CD14-positive monocyte (primary cell): Measurements from ENCODE around the gene ARMH1. TPM values are rescaled to one million over a fixed set of nuclear protein-coding genes. Genes with fewer than 3 reads are reported as not detected.

Experiments used
- DNase-seq, 3 donors: peaks; one replicate each; pipeline ENCODE4 v3.0.0-alpha.2; 2011 to 2022
- H2AFZ ChIP-seq: 2 replicates; pipeline ENCODE4 v1.6.0; 2012; ENCODE audit warnings: mild to moderate bottlenecking, low read depth, low read length, inconsistent platforms; ENCODE audit not compliant: insufficient read depth, poor library complexity, severe bottlenecking
- H3K27ac ChIP-seq, 2 donors: 1 replicate in 1 of 2; 2 replicates in 1 of 2; pipeline ENCODE4 v1.5.1; 2012 to 2013; ENCODE audit warnings: low read length in 2 of 2, control low read depth in 1 of 2, inconsistent platforms in 1 of 2, low read depth in 1 of 2, mild to moderate bottlenecking in 1 of 2
- H3K27me3 ChIP-seq, 2 donors: one replicate each; pipeline versions ENCODE4 v1.6.0 to v1.6.1; 2011 to 2013; ENCODE audit warnings: low read length in 2 of 2; ENCODE audit not compliant: control insufficient read depth in 2 of 2, insufficient read depth in 2 of 2
- H3K36me3 ChIP-seq, 2 donors: replicated peaks in 1 of 2; 1 replicate in 1 of 2; 2 replicates in 1 of 2; pipeline versions ENCODE4 v1.5.1 to v1.6.1; 2012 to 2013; ENCODE audit warnings: low read length in 2 of 2, control low read depth in 1 of 2, inconsistent platforms in 1 of 2, mild to moderate bottlenecking in 1 of 2; ENCODE audit not compliant: insufficient read depth in 2 of 2, control insufficient read depth in 1 of 2
- H3K4me1 ChIP-seq, 2 donors: 1 replicate in 1 of 2; 2 replicates in 1 of 2; pipeline versions ENCODE4 v1.5.1 to v1.6.1; 2012 to 2013; ENCODE audit warnings: low read length in 2 of 2, control low read depth in 1 of 2, inconsistent platforms in 1 of 2, mild to moderate bottlenecking in 1 of 2, moderate library complexity in 1 of 2; ENCODE audit not compliant: insufficient read depth in 2 of 2, control insufficient read depth in 1 of 2
- H3K4me2 ChIP-seq: replicated peaks from 2 replicates; pipeline ENCODE3; 2012; ENCODE audit warnings: low read length, moderate library complexity, mild to moderate bottlenecking; ENCODE audit not compliant: poor library complexity, severe bottlenecking; ENCODE audit errors: extremely low read depth
- H3K4me3 ChIP-seq, 3 experiments: fragments of 200-600 bp in 1 of 3; sonication (generic) in 1 of 3; replicated peaks in 1 of 3; 1 replicate in 2 of 3; 2 replicates in 1 of 3; pipeline ENCODE4 v1.5.1; 2011 to 2013; ENCODE audit warnings: low read length in 3 of 3, mild to moderate bottlenecking in 3 of 3, control low read depth in 2 of 3, low read depth in 2 of 3, inconsistent platforms in 1 of 3, moderate library complexity in 1 of 3
- H3K79me2 ChIP-seq: 2 replicates; pipeline ENCODE4 v1.6.0; 2012; ENCODE audit warnings: mild to moderate bottlenecking, control low read depth, inconsistent platforms, low read length, moderate library complexity; ENCODE audit not compliant: insufficient read depth
- H3K9ac ChIP-seq: 2 replicates; pipeline ENCODE4 v1.6.0; 2017; ENCODE audit warnings: low read length, mild to moderate bottlenecking; ENCODE audit not compliant: insufficient read depth, poor library complexity, severe bottlenecking
- H3K9me3 ChIP-seq, 2 donors: replicated peaks in 1 of 2; 1 replicate in 1 of 2; 2 replicates in 1 of 2; pipeline versions ENCODE4 v1.5.1 to v1.6.1; 2012 to 2013; ENCODE audit warnings: low read length in 2 of 2, control low read depth in 1 of 2; ENCODE audit not compliant: control insufficient read depth in 1 of 2, insufficient read depth in 1 of 2
- H4K20me1 ChIP-seq: 2 replicates; pipeline ENCODE4 v1.6.0; 2012; ENCODE audit warnings: mild to moderate bottlenecking, low read length, control low read depth, moderate library complexity; ENCODE audit not compliant: insufficient read depth
- H3K27ac Mint-ChIP-seq, 7 donors: one replicate each; pipeline ENCODE4 v1.8.0; 2020; ENCODE audit warnings: mild to moderate bottlenecking in 7 of 7, mixed read lengths in 7 of 7, moderate library complexity in 6 of 7, inconsistent platforms in 2 of 7
- H3K27me3 Mint-ChIP-seq, 3 donors: one replicate each; pipeline ENCODE4 v1.8.0; 2021 to 2022; ENCODE audit warnings: low read depth in 3 of 3, mild to moderate bottlenecking in 3 of 3, mixed read lengths in 3 of 3, moderate library complexity in 3 of 3, inconsistent platforms in 1 of 3
- H3K36me3 Mint-ChIP-seq, 2 donors: one replicate each; pipeline ENCODE4 v1.8.0; 2020; ENCODE audit warnings: mixed read lengths in 2 of 2, inconsistent platforms in 1 of 2, mild to moderate bottlenecking in 1 of 2
- H3K4me1 Mint-ChIP-seq: one replicate; pipeline ENCODE4 v1.8.0; 2020; ENCODE audit warnings: mild to moderate bottlenecking, mixed read lengths
- H3K4me3 Mint-ChIP-seq, 2 donors: one replicate each; pipeline ENCODE4 v1.8.0; 2020; ENCODE audit warnings: mild to moderate bottlenecking in 2 of 2, mixed read lengths in 2 of 2, moderate library complexity in 1 of 2
- H3K9me3 Mint-ChIP-seq, 7 donors: one replicate each; pipeline ENCODE4 v1.8.0; 2020 to 2022; ENCODE audit warnings: mixed read lengths in 7 of 7, mild to moderate bottlenecking in 6 of 7, moderate library complexity in 6 of 7, inconsistent platforms in 2 of 7
- CTCF ChIP-seq: fragments of 200-600 bp; IDR thresholded peaks from one replicate; pipeline ENCODE4 v1.8.0; 2022; ENCODE audit warnings: antibody characterized with exemption, mild to moderate bottlenecking
- WGBS: methylation state at CpG from one replicate; pipeline ENCODE4 v1.1.5; 2013; ENCODE audit warnings: missing lambda C conversion rate; ENCODE audit not compliant: insufficient coverage; 5-methylcytosine and 5-hydroxymethylcytosine counted together
- intact Hi-C, 2 donors: fragments of 100-400 bp; cut with micrococcal nuclease; formaldehyde crosslinking; loops; one replicate each; pipeline versions ENCODE4 v1.15.0 to v1.15.1; 2023
- polyA plus RNA-seq, 3 donors: library from polyadenylated mRNA; depleted of rRNA in 1 of 3; unstranded in 2 of 3; stranded (reverse) in 1 of 3; fragments of 300-500 nt in 2 of 3; fragments of >200 nt in 1 of 3; fragmentation: Illumina TruSeq in 2 of 3; gene quantifications; 1 replicate in 2 of 3; 2 replicates in 1 of 3; pipeline ENCODE4 v1.2.3, GENCODE V29; 2012 to 2021

The ARMH1 gene
- polyA plus RNA-seq, 3 donors = 14.7 to 209 (median 15.8) TPM

GRCh38 chr1:44670751-44671640 lies 3.5 kb upstream of the ARMH1 start:
- peaks cover 0 to 5% (median 2%) of the 10 kb centered on the region in 3 donors for H3K27me3 Mint-ChIP-seq
- Histone ChIP-seq H3K4me3 (no peak overlapping the region), H3K9me3 (no peaks in the 10 kb centered on the region), H3K79me2 (peaks cover 22% of the 10 kb centered on the region), H4K20me1 (peaks cover 2% of the 10 kb centered on the region), H3K27me3 (no peaks in the 10 kb centered on the region), H3K4me2 (no peak overlapping the region), H2AFZ (no peak overlapping the region), H3K9ac (no peak overlapping the region), H3K36me3 (peaks cover 0 to 5% of the 10 kb centered on the region in 2 donors), H3K27ac (no peak overlapping the region), H3K4me1 (peaks cover 48 to 49% of the 10 kb centered on the region in 2 donors)
- peaks cover 43% of the 10 kb centered on the region for H3K4me1 Mint-ChIP-seq
- intact Hi-C loops = loop anchor here in 1 of 2 donors (5.0 to 10.0 kb wide), 2 partner anchors 39 to 54 kb away; no protein-coding TSS in a partner anchor
- H3K36me3 Mint-ChIP-seq = peaks cover 11 to 19% of the 10 kb centered on the region in 2 donors
- no peak for TF ChIP-seq CTCF
- WGBS = 92% methylated on average over 7 of the region's 10 CpGs
- H3K27ac Mint-ChIP-seq = peak overlapping the region in 2 of 7 donors; percentile 26 to 94
- H3K4me3 Mint-ChIP-seq = no peak overlapping the region
- no peaks in the 10 kb centered on the region for H3K9me3 Mint-ChIP-seq
- DNase-seq = no peak

- Mint-ChIP-seq H3K4me1 (peaks cover 43% of the 10 kb centered on the region), H3K9me3 (no peaks in the 10 kb centered on the region), H3K4me3 (peak overlapping the region; percentile 63 to 83), H3K27me3 (peaks cover 0 to 5% (median 2%) of the 10 kb centered on the region in 3 donors), H3K36me3 (peaks cover 11 to 19% of the 10 kb centered on the region in 2 donors), H3K27ac (peak overlapping the region in 4 of 7 donors; percentile 85 to 95 (median 94))
- peak overlapping the region; percentile 55 to 80 for H3K27ac ChIP-seq
- peaks cover 6% of the 10 kb centered on the region for H4K20me1 ChIP-seq
- peaks cover 22% of the 10 kb centered on the region for H3K79me2 ChIP-seq
- intact Hi-C loops = loop anchor here in 1 of 2 donors (5.0 to 10.0 kb wide), 2 partner anchors 40 to 52 kb away; no protein-coding TSS in a partner anchor
- H3K4me2 ChIP-seq = peak overlapping the region; percentile 83
- H3K27me3 ChIP-seq = no peaks in the 10 kb centered on the region
- no peak overlapping the region for H3K9ac ChIP-seq
- peak; percentile 90 to 97 (median 95) for DNase-seq
- peak overlapping the region; percentile 65 for H2AFZ ChIP-seq
- H3K36me3 ChIP-seq = peaks cover 0 to 5% of the 10 kb centered on the region in 2 donors
- H3K4me3 ChIP-seq = peak overlapping the region in 1 of 3 experiments; percentile 79
- peaks cover 62 to 63% of the 10 kb centered on the region in 2 donors for H3K4me1 ChIP-seq
- 6% methylated on average over 7 of the region's 13 CpGs for WGBS
- H3K9me3 ChIP-seq = no peaks in the 10 kb centered on the region
- no peak for TF ChIP-seq CTCF
Measured at GRCh38 chr1:44672254-44672955, 2.1 kb upstream of the ARMH1 start.
